ENCODE measurements around the gene A1BG. TPM values are rescaled to one million over a fixed set of nuclear protein-coding genes. Genes with fewer than 3 reads are reported as not detected.

A1BG gene
- total RNA-seq, 1 experiment from 2014 or later = 47.4 TPM

- Histone ChIP-seq H3K27ac (ENCODE audit: low read length) (no peak overlapping the region), H3K27me3 (ENCODE audit: control insufficient read depth, insufficient read depth, low read length) (no peaks in the 10 kb centered on the region), H3K9me3 (ENCODE audit: control insufficient read depth, insufficient read depth, low read depth, low read length) (no peaks in the 10 kb centered on the region), H3K36me3 (ENCODE audit: control insufficient read depth, insufficient read depth, low read length) (no peaks in the 10 kb centered on the region; the same call in 1 of the 2 replicates), H3K4me3 (ENCODE audit: low read depth in 2 of 2, low read length in 2 of 2) (no peak overlapping the region), H3K4me1 (ENCODE audit: control insufficient read depth, insufficient read depth, low read length) (peaks cover 23% of the 10 kb centered on the region)
- TF ChIP-seq REST (IDR thresholded peaks at IDR 0.05; ENCODE audit: insufficient read depth in 1 of 2, low read depth in 2 of 2, low read length in 1 of 2) (no peak), TCF7L2 (IDR thresholded peaks at IDR 0.05; ENCODE audit: low read depth, low read length) (no peak), CTCF (IDR thresholded peaks at IDR 0.05) (no peak), SIN3A (IDR thresholded peaks at IDR 0.05; ENCODE audit: borderline replicate concordance, insufficient read depth, low read depth, low read length) (no peak), POLR2AphosphoS5 (IDR thresholded peaks at IDR 0.05; ENCODE audit: low read depth, low read length) (no peak)
- BruUV-seq (replicated peaks) = no TSS peak
- ChIA-PET CTCF (no interaction called here), POLR2A (no interaction called here)
- DNase-seq (ENCODE audit: low read depth, low spot score) = no peak
- intact Hi-C loops (cut with micrococcal nuclease; ENCODE audit: unreplicated experiment) = loop anchor here (5.0 kb wide), 1 partner anchor 58 kb away; the partner anchor contains the start of gene RPS5
- no peak for ATAC-seq
- in situ Hi-C loops (cut with HindIII; ENCODE audit: low pct_unique_long_range_greater_than_20kb, low sequenced_read_pairs) = no loop called here
These were observed 24.3 kb downstream of the A1BG start for GRCh38 chr19:58328999-58329398.

GRCh38 chr19:58326914-58327726, 26.2 kb downstream of the A1BG start, which contains the start of gene ZSCAN22:
ZSCAN22 (plus strand) TSS chr19:58326994; CDS start chr19:58334803, 7,809 bp downstream.
- ATAC-seq = peak; percentile 97
- peak; percentile 88 for DNase-seq (ENCODE audit: low read depth, low spot score)
- Histone ChIP-seq H3K27ac (ENCODE audit: low read length) (peak within 1 kb of the TSS; percentile 90), H3K27me3 (ENCODE audit: control insufficient read depth, insufficient read depth, low read length) (no peaks in the 10 kb centered on the region), H3K36me3 (ENCODE audit: control insufficient read depth, insufficient read depth, low read length) (no peaks in the 10 kb centered on the region; the same call in 1 of the 2 replicates), H3K4me1 (ENCODE audit: control insufficient read depth, insufficient read depth, low read length) (peaks cover 23% of the 10 kb centered on the region), H3K9me3 (ENCODE audit: control insufficient read depth, insufficient read depth, low read depth, low read length) (no peaks in the 10 kb centered on the region), H3K4me3 (ENCODE audit: low read depth in 2 of 2, low read length in 2 of 2) (peak within 1 kb of the TSS; percentile 74 to 89)
- BruUV-seq (replicated peaks) = TSS peak; percentile 91
- peak; percentile 94 for TF ChIP-seq POLR2AphosphoS5 (IDR thresholded peaks at IDR 0.05; ENCODE audit: low read depth, low read length)
- peak in 1 of 2 experiments; percentile 79; a peak in 2 of 4 replicates for TF ChIP-seq REST (IDR thresholded peaks at IDR 0.05; ENCODE audit: insufficient read depth in 1 of 2, low read depth in 2 of 2, low read length in 1 of 2)
- peak; percentile 87 for TF ChIP-seq TCF7L2 (IDR thresholded peaks at IDR 0.05; ENCODE audit: low read depth, low read length)
- TF ChIP-seq CTCF (IDR thresholded peaks at IDR 0.05) = no peak
- TF ChIP-seq SIN3A (IDR thresholded peaks at IDR 0.05; ENCODE audit: borderline replicate concordance, insufficient read depth, low read depth, low read length) = peak; percentile 91; the same call in 1 of the 2 replicates
- in situ Hi-C loops (cut with HindIII; ENCODE audit: low pct_unique_long_range_greater_than_20kb, low sequenced_read_pairs) = no loop called here
- ChIA-PET POLR2A (interaction anchor here (0.6 kb wide), 1 partner anchor 1357 kb away, joined by 5 read pairs; no protein-coding TSS in a partner anchor), CTCF (interaction anchor here (0.7 to 1.0 kb wide), 2 partner anchors 156 to 234 kb away, joined by 3 to 6 read pairs; no protein-coding TSS in a partner anchor)
- intact Hi-C loops (cut with micrococcal nuclease; ENCODE audit: unreplicated experiment) = loop anchor here (5.0 kb wide), 1 partner anchor 60 kb away; the partner anchor contains the start of gene RPS5

Measured in Panc1 (cell line).